H1 (cell line): ENCODE data around the gene ARHGEF6. TPM values are rescaled to one million over a fixed set of nuclear protein-coding genes. Genes with fewer than 3 reads are reported as not detected.

ENCODE experiments used
- CTCF ChIA-PET: fragments of 300-600 bp; sonication (Branson Sonifier 250); formaldehyde crosslinking; loops from one replicate; lab custom pipeline; 2021; ENCODE audit not compliant: partially characterized antibody; lab: Charles Lee
- POLR2A ChIA-PET: fragments of 300-600 bp; sonication (Branson Sonifier 250); formaldehyde crosslinking; loops from one replicate; lab custom pipeline; 2021; ENCODE audit warnings: inconsistent platforms; ENCODE audit not compliant: partially characterized antibody; lab: Charles Lee
- DNase-seq, 2 experiments: peaks; one replicate each; pipeline versions ENCODE4 v3.0.0 to v3.0.0-alpha.2; 2010 to 2022; ENCODE audit warnings: low spot score in 2 of 2, low read depth in 1 of 2, mixed read lengths in 1 of 2
- FAIRE-seq: peaks from 2 replicates; lab custom pipeline; 2011; peaks lifted over from hg19 to GRCh38; lab: Jason Lieb, UNC
- H2AFZ ChIP-seq: 2 replicates; pipeline ENCODE4 v1.8.1; 2012; ENCODE audit warnings: low read length, inconsistent platforms
- H2AK5ac ChIP-seq: 2 replicates; pipeline ENCODE4 v1.6.1; 2013; ENCODE audit warnings: low read depth, low read length
- H2BK120ac ChIP-seq: replicated peaks from 2 replicates; pipeline ENCODE3; 2013; ENCODE audit warnings: low read depth, low read length, inconsistent platforms
- H2BK12ac ChIP-seq: 2 replicates; pipeline ENCODE4 v1.6.1; 2013; ENCODE audit warnings: low read depth, low read length
- H2BK15ac ChIP-seq: 2 replicates; pipeline ENCODE4 v1.6.1; 2013; ENCODE audit warnings: low read length
- H2BK20ac ChIP-seq: 2 replicates; pipeline ENCODE4 v1.6.1; 2013; ENCODE audit warnings: low read length
- H2BK5ac ChIP-seq: 2 replicates; pipeline ENCODE4 v1.6.1; 2013; ENCODE audit warnings: low read depth, low read length
- H3K14ac ChIP-seq: 2 replicates; pipeline ENCODE4 v1.6.1; 2013; ENCODE audit warnings: inconsistent platforms; ENCODE audit not compliant: insufficient read length
- H3K18ac ChIP-seq: 2 replicates; pipeline ENCODE4 v1.6.1; 2013; ENCODE audit warnings: low read length; ENCODE audit errors: extremely low read depth
- H3K23ac ChIP-seq: 2 replicates; pipeline ENCODE4 v1.6.1; 2013; ENCODE audit warnings: inconsistent platforms; ENCODE audit not compliant: insufficient read length
- H3K23me2 ChIP-seq: 2 replicates; pipeline ENCODE4 v1.6.1; 2013; ENCODE audit warnings: low read depth, low read length
- H3K27ac ChIP-seq: 2 replicates; pipeline ENCODE4 v1.6.1; 2011; ENCODE audit warnings: low read depth, low read length, inconsistent platforms
- H3K27me3 ChIP-seq, 4 experiments: replicated peaks in 1 of 4; 1 replicate in 1 of 4; 2 replicates in 3 of 4; pipeline versions ENCODE4 v1.6.1 to v1.8.1; 2011 to 2013; ENCODE audit warnings: low read length in 3 of 4, mild to moderate bottlenecking in 3 of 4, inconsistent platforms in 2 of 4, mixed read lengths in 2 of 4, moderate library complexity in 1 of 4; ENCODE audit not compliant: control insufficient read depth in 3 of 4, insufficient read depth in 3 of 4; ENCODE audit errors: extremely low read depth in 1 of 4
- H3K36me3 ChIP-seq, 4 experiments: 2 replicates each; pipeline versions ENCODE4 v1.6.1 to v1.8.1; 2011 to 2013; ENCODE audit warnings: mild to moderate bottlenecking in 4 of 4, low read length in 3 of 4, moderate library complexity in 2 of 4, control low read depth in 1 of 4, inconsistent platforms in 1 of 4; ENCODE audit not compliant: insufficient read depth in 4 of 4, control insufficient read depth in 2 of 4
- H3K4ac ChIP-seq: replicated peaks from 2 replicates; pipeline ENCODE3; 2013; ENCODE audit warnings: low read length, low read depth, mixed read lengths, inconsistent platforms; ENCODE audit not compliant: insufficient read length
- H3K4me1 ChIP-seq, 4 experiments: replicated peaks in 1 of 4; 1 replicate in 1 of 4; 2 replicates in 3 of 4; pipeline versions ENCODE4 v1.6.1 to v1.8.1; 2011 to 2013; ENCODE audit warnings: low read length in 3 of 4, inconsistent platforms in 2 of 4, mixed read lengths in 1 of 4; ENCODE audit not compliant: insufficient read depth in 4 of 4, control insufficient read depth in 3 of 4
- H3K4me2 ChIP-seq, 2 experiments: 2 replicates each; pipeline versions ENCODE4 v1.6.1 to v1.8.1; 2011 to 2013; ENCODE audit warnings: low read depth in 2 of 2, low read length in 2 of 2, control low read depth in 1 of 2, inconsistent platforms in 1 of 2, mild to moderate bottlenecking in 1 of 2; ENCODE audit not compliant: insufficient read depth in 1 of 2
- H3K4me3 ChIP-seq, 4 experiments: fragments of 200-600, 300-600 bp in 1 of 4; sonication (generic), shearing (Covaris generic), sonication (Bioruptor Twin) in 1 of 4; 2 replicates each; pipeline versions ENCODE4 v1.5.1 to v1.8.1; 2011 to 2016; ENCODE audit warnings: low read length in 4 of 4, low read depth in 3 of 4, control low read depth in 2 of 4, inconsistent platforms in 2 of 4, mild to moderate bottlenecking in 2 of 4, mixed read lengths in 1 of 4, moderate library complexity in 1 of 4; ENCODE audit not compliant: insufficient read depth in 2 of 4; ENCODE audit errors: extremely low read depth in 1 of 4
- H3K56ac ChIP-seq: replicated peaks from 2 replicates; pipeline ENCODE3; 2013; ENCODE audit warnings: low read depth, mild to moderate bottlenecking, mixed read lengths, low read length, inconsistent platforms; ENCODE audit not compliant: insufficient read length
- H3K79me1 ChIP-seq: 2 replicates; pipeline ENCODE4 v1.6.1; 2013; ENCODE audit warnings: low read depth, low read length, control low read depth
- H3K79me2 ChIP-seq, 2 experiments: 2 replicates each; pipeline versions ENCODE4 v1.6.1 to v1.8.1; 2012 to 2013; ENCODE audit warnings: low read length in 2 of 2, mild to moderate bottlenecking in 2 of 2, inconsistent platforms in 1 of 2; ENCODE audit not compliant: insufficient read depth in 2 of 2, control insufficient read depth in 1 of 2
- H3K9ac ChIP-seq, 4 experiments: replicated peaks in 1 of 4; 1 replicate in 1 of 4; 2 replicates in 3 of 4; pipeline versions ENCODE4 v1.6.1 to v1.8.1; 2011 to 2013; ENCODE audit warnings: low read depth in 3 of 4, low read length in 3 of 4, control low read depth in 2 of 4, mild to moderate bottlenecking in 2 of 4, moderate library complexity in 2 of 4, inconsistent platforms in 1 of 4; ENCODE audit errors: extremely low read depth in 1 of 4
- H3K9me3 ChIP-seq, 2 experiments: 2 replicates each; pipeline versions ENCODE4 v1.6.1 to v1.8.1; 2012 to 2013; ENCODE audit warnings: mild to moderate bottlenecking in 2 of 2, moderate library complexity in 2 of 2, control low read depth in 1 of 2, inconsistent platforms in 1 of 2, low read depth in 1 of 2, low read length in 1 of 2, mixed read lengths in 1 of 2; ENCODE audit not compliant: insufficient read depth in 2 of 2
- H4K20me1 ChIP-seq, 2 experiments: replicated peaks in 1 of 2; 2 replicates each; pipeline versions ENCODE3 to v1.8.1; 2011 to 2013; ENCODE audit warnings: inconsistent platforms in 2 of 2, low read length in 2 of 2, mild to moderate bottlenecking in 1 of 2; ENCODE audit not compliant: insufficient read depth in 2 of 2, control insufficient read depth in 1 of 2
- H4K5ac ChIP-seq: 2 replicates; pipeline ENCODE4 v1.6.1; 2013; ENCODE audit warnings: low read length, low read depth, mixed read lengths, inconsistent platforms; ENCODE audit not compliant: insufficient read length
- H4K8ac ChIP-seq: 2 replicates; pipeline ENCODE4 v1.8.0; 2013; ENCODE audit warnings: mild to moderate bottlenecking, moderate library complexity, low read length, inconsistent platforms; ENCODE audit not compliant: insufficient read depth; ENCODE audit errors: extremely low read depth
- H4K91ac ChIP-seq: replicated peaks from 2 replicates; pipeline ENCODE3; 2013; ENCODE audit warnings: low read length, mixed read lengths, inconsistent platforms; ENCODE audit not compliant: insufficient read length
- NANOG ChIP-seq: IDR thresholded peaks from 2 replicates; pipeline ENCODE4 v1.6.1; 2011; ENCODE audit warnings: low read length, low read depth, mild to moderate bottlenecking, inconsistent platforms; ENCODE audit not compliant: insufficient read depth, poor library complexity, severe bottlenecking
- WGBS, 2 experiments: shearing (Covaris generic) in 1 of 2; methylation state at CpG; one replicate each; pipeline versions ENCODE4 v1.1.6 to v1.1.7; 2013 to 2015; ENCODE audit warnings: low lambda C conversion rate in 2 of 2, mixed read lengths in 2 of 2, inconsistent platforms in 1 of 2, low coverage in 1 of 2, missing lambda C conversion rate in 1 of 2; ENCODE audit not compliant: insufficient replicate concordance in 2 of 2, insufficient coverage in 1 of 2, insufficient read length in 1 of 2; ENCODE audit errors: extremely low coverage in 1 of 2, missing lambda C conversion rate in 1 of 2; 5-methylcytosine and 5-hydroxymethylcytosine counted together
- long read RNA-seq, 2 experiments: library from RNA in 1 of 2; library from capped mRNA in 1 of 2; stranded (forward); transcript quantifications; one replicate each; pipeline ENCODE4 v2.0.0, GENCODE V29; 2021; ENCODE audit warnings: inconsistent platforms in 1 of 2
- polyA minus RNA-seq, 3 experiments: library from RNA; depleted of rRNA, polyadenylated mRNA; stranded (reverse); fragments of >200 nt; gene quantifications; 1 replicate in 2 of 3; 2 replicates in 1 of 3; pipeline ENCODE4 v1.2.3, GENCODE V29; 2011
- polyA plus RNA-seq, 7 experiments: library from polyadenylated mRNA; depleted of rRNA in 3 of 7; stranded (reverse) in 5 of 7; unstranded in 2 of 7; fragments of >200 nt in 5 of 7; fragments of 200-250 nt in 2 of 7; gene quantifications; 1 replicate in 5 of 7; 2 replicates in 1 of 7; 4 replicates in 1 of 7; pipeline versions ENCODE4 v1.2.1 to v1.2.3, GENCODE V29; 2011 to 2013; ENCODE audit warnings: missing spikeins in 2 of 7, mixed read lengths in 2 of 7
- total RNA-seq: library from RNA; stranded (reverse); fragmentation: NEBNext Ultra II Directional; extraction: Animal tissue kit (Norgen Biotek cat#: 25700); gene quantifications from 2 replicates; pipeline ENCODE4 v1.2.1, GENCODE V29; 2021
- TF ChIP-seq, protein P1 (sequence below), 3 experiments: IDR thresholded peaks; 1 replicate in 2 of 3; 2 replicates in 1 of 3; pipeline versions ENCODE4 v1.5.1 to v1.6.1; 2011; ENCODE audit warnings: low read length in 3 of 3, mild to moderate bottlenecking in 3 of 3, inconsistent platforms in 2 of 3, low read depth in 1 of 3, moderate library complexity in 1 of 3; ENCODE audit not compliant: insufficient read depth in 1 of 3; ENCODE audit errors: control extremely low read depth in 1 of 3

The ARHGEF6 gene, protein sequence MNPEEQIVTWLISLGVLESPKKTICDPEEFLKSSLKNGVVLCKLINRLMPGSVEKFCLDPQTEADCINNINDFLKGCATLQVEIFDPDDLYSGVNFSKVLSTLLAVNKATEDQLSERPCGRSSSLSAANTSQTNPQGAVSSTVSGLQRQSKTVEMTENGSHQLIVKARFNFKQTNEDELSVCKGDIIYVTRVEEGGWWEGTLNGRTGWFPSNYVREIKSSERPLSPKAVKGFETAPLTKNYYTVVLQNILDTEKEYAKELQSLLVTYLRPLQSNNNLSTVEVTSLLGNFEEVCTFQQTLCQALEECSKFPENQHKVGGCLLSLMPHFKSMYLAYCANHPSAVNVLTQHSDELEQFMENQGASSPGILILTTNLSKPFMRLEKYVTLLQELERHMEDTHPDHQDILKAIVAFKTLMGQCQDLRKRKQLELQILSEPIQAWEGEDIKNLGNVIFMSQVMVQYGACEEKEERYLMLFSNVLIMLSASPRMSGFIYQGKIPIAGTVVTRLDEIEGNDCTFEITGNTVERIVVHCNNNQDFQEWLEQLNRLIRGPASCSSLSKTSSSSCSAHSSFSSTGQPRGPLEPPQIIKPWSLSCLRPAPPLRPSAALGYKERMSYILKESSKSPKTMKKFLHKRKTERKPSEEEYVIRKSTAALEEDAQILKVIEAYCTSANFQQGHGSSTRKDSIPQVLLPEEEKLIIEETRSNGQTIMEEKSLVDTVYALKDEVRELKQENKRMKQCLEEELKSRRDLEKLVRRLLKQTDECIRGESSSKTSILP
- 3.6 TPM in 2 replicates for total RNA-seq
- 2.1 and 3.7 TPM in 2 replicates for polyA plus RNA-seq (2011; rRNA removed)
- 3.4 TPM for polyA plus RNA-seq (2011; cell fraction: cytosol; rRNA removed)
- 2.2 TPM for polyA plus RNA-seq (2011; cell fraction: nucleus; rRNA removed)
- polyA plus RNA-seq (2012, experiment 1 of 2) = 3.3 to 4.3 TPM (median 3.5 TPM) in 4 replicates
- 0.35 TPM for polyA plus RNA-seq (2012, experiment 2 of 2)
- 2.5 TPM for polyA plus RNA-seq (2013, experiment 1 of 2)
- 2.5 TPM for polyA plus RNA-seq (2013, experiment 2 of 2)
- polyA minus RNA-seq (2011; rRNA and poly(A)+ RNA removed) = 3.5 and 7.3 TPM in 2 replicates
- polyA minus RNA-seq (2011; cell fraction: cytosol; rRNA and poly(A)+ RNA removed) = 2.1 TPM
- polyA minus RNA-seq (2011; cell fraction: nucleus; rRNA and poly(A)+ RNA removed) = 2.7 TPM
- long read RNA-seq, experiment 1, partial matches to known transcripts = 0 of 2 reads
- long read RNA-seq, experiment 1, other reads (novel, unspliced or antisense) = 2 of 2 reads
- long read RNA-seq, experiment 2 = 0 reads

- no peak within 1 kb of the TSS for H2BK20ac ChIP-seq
- no peak within 1 kb of the TSS for H3K4ac ChIP-seq
- no peaks in the 10 kb centered on the region for H3K9me3 ChIP-seq
- H3K4me1 ChIP-seq = no peaks in the 10 kb centered on the region
- H4K8ac ChIP-seq = no peak within 1 kb of the TSS
- no peak within 1 kb of the TSS for H2BK15ac ChIP-seq
- no peak within 1 kb of the TSS for H3K14ac ChIP-seq
- TF ChIP-seq, protein P1, sequence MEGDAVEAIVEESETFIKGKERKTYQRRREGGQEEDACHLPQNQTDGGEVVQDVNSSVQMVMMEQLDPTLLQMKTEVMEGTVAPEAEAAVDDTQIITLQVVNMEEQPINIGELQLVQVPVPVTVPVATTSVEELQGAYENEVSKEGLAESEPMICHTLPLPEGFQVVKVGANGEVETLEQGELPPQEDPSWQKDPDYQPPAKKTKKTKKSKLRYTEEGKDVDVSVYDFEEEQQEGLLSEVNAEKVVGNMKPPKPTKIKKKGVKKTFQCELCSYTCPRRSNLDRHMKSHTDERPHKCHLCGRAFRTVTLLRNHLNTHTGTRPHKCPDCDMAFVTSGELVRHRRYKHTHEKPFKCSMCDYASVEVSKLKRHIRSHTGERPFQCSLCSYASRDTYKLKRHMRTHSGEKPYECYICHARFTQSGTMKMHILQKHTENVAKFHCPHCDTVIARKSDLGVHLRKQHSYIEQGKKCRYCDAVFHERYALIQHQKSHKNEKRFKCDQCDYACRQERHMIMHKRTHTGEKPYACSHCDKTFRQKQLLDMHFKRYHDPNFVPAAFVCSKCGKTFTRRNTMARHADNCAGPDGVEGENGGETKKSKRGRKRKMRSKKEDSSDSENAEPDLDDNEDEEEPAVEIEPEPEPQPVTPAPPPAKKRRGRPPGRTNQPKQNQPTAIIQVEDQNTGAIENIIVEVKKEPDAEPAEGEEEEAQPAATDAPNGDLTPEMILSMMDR (IDR thresholded peaks at IDR 0.05; ENCODE audit: control extremely low read depth in 1 of 3, insufficient read depth in 1 of 3, low read depth in 1 of 3, low read length in 3 of 3) = no peak
- TF ChIP-seq NANOG = no peak
- H2AK5ac ChIP-seq = no peak within 1 kb of the TSS
- no peaks in the 10 kb centered on the region for H4K20me1 ChIP-seq
- H4K5ac ChIP-seq = no peak within 1 kb of the TSS
- H2AFZ ChIP-seq = peak within 1 kb of the TSS; percentile 13; the same call in 1 of the 2 replicates
- no peak within 1 kb of the TSS for H3K4me3 ChIP-seq
- CTCF ChIA-PET = no interaction called here
- no peaks in the 10 kb centered on the region for H3K23me2 ChIP-seq
- no peak within 1 kb of the TSS for H3K27ac ChIP-seq
- H3K27me3 ChIP-seq = no peaks in the 10 kb centered on the region
- no peaks in the 10 kb centered on the region for H3K36me3 ChIP-seq
- no peak within 1 kb of the TSS for H3K9ac ChIP-seq
- H3K18ac ChIP-seq = no peak within 1 kb of the TSS
- FAIRE-seq (no peak), DNase-seq (no peak)
- H2BK120ac ChIP-seq = no peak within 1 kb of the TSS
- POLR2A ChIA-PET = no interaction called here
- no peak within 1 kb of the TSS for H2BK12ac ChIP-seq
- H3K79me2 ChIP-seq = no peaks in the 10 kb centered on the region
- H4K91ac ChIP-seq = no peak within 1 kb of the TSS
- H3K23ac ChIP-seq = no peak within 1 kb of the TSS
- no peak within 1 kb of the TSS for H3K4me2 ChIP-seq
- H2BK5ac ChIP-seq = no peak within 1 kb of the TSS
- no peaks in the 10 kb centered on the region for H3K79me1 ChIP-seq
- 74% methylated on average over 10 of the region's 10 CpGs; no CpG with 5 or more reads in 1 of the 2 experiments for WGBS, 2 experiments
- no peak within 1 kb of the TSS for H3K56ac ChIP-seq
Measured at GRCh38 chrX:136780763-136781162, at the start of gene ARHGEF6. TSS of gene ARHGEF6 (minus strand) at chrX:136780932. CDS start at chrX:136780882, 50 bp downstream.
